ENCODE data around the gene ADGRA1.

GRCh38 chr10:133106516-133106915 is 18.8 kb downstream of the ADGRA1 start:
- TF ChIP-seq, protein P1, sequence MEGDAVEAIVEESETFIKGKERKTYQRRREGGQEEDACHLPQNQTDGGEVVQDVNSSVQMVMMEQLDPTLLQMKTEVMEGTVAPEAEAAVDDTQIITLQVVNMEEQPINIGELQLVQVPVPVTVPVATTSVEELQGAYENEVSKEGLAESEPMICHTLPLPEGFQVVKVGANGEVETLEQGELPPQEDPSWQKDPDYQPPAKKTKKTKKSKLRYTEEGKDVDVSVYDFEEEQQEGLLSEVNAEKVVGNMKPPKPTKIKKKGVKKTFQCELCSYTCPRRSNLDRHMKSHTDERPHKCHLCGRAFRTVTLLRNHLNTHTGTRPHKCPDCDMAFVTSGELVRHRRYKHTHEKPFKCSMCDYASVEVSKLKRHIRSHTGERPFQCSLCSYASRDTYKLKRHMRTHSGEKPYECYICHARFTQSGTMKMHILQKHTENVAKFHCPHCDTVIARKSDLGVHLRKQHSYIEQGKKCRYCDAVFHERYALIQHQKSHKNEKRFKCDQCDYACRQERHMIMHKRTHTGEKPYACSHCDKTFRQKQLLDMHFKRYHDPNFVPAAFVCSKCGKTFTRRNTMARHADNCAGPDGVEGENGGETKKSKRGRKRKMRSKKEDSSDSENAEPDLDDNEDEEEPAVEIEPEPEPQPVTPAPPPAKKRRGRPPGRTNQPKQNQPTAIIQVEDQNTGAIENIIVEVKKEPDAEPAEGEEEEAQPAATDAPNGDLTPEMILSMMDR (IDR thresholded peaks at IDR 0.05; ENCODE audit: low read length): no peak
- no peak for TF ChIP-seq EZH2phosphoT487 (IDR thresholded peaks at IDR 0.05; ENCODE audit: low read length)
- TF ChIP-seq EZH2 (optimal IDR thresholded peaks at IDR 0.05; ENCODE audit: low read depth, low read length): no peak

Data from MM.1S (cell line).